H7 (cell line): ENCODE measurements around the gene CNDP2. TPM values are rescaled to one million over a fixed set of nuclear protein-coding genes. Genes with fewer than 3 reads are reported as not detected.
"Not testable (repeated sequence)": the region's sequence is repeated elsewhere in the genome, so short reads cannot be mapped to it uniquely, and the experiment has no call there.

Experiments used
- DNase-seq: peaks from one replicate; pipeline ENCODE4 v3.0.0; 2012
- H3K27me3 ChIP-seq: 2 replicates; pipeline ENCODE4 v1.6.0; 2011; ENCODE audit warnings: mild to moderate bottlenecking, low read length; ENCODE audit not compliant: control insufficient read depth, insufficient read depth
- H3K36me3 ChIP-seq: replicated peaks from 2 replicates; pipeline ENCODE4 v1.5.1; 2011; ENCODE audit warnings: low read length; ENCODE audit not compliant: control insufficient read depth, insufficient read depth
- H3K4me3 ChIP-seq: 2 replicates; pipeline ENCODE4 v1.5.1; 2011; ENCODE audit warnings: low read depth, mild to moderate bottlenecking, control low read depth, low read length, moderate library complexity; ENCODE audit not compliant: insufficient read depth
- total RNA-seq: library from RNA; depleted of rRNA; stranded (reverse); fragments of >200 nt; shearing (Covaris generic); gene quantifications from 2 replicates; pipeline ENCODE4 v1.2.3, GENCODE V29; 2014

Gene CNDP2
- total RNA-seq, 1 experiment from 2014 or later, result 63.1 TPM

GRCh38 chr18:74500774-74501173 lies 4.6 kb downstream of the CNDP2 start:
- peaks cover 17% of the 10 kb centered on the region for H3K36me3 ChIP-seq
- DNase-seq, H3K4me3 ChIP-seq, H3K27me3 ChIP-seq: not testable (repeated sequence)

- H3K4me3 ChIP-seq, result no peak overlapping the region
- peaks cover 17% of the 10 kb centered on the region for H3K36me3 ChIP-seq
- no peak for DNase-seq
- H3K27me3 ChIP-seq, result no peaks in the 10 kb centered on the region
Observed at GRCh38 chr18:74501386-74501785, 5.2 kb downstream of the CNDP2 start.

- no peaks in the 10 kb centered on the region for H3K27me3 ChIP-seq
- H3K36me3 ChIP-seq, result peaks cover 19% of the 10 kb centered on the region
- no peak for DNase-seq
- H3K4me3 ChIP-seq, result no peak overlapping the region
Observed at GRCh38 chr18:74503137-74503536, 7.0 kb downstream of the CNDP2 start.

GRCh38 chr18:74505776-74506175 lies 9.6 kb downstream of the CNDP2 start:
- H3K27me3 ChIP-seq, result no peaks in the 10 kb centered on the region
- peak; percentile 30 for DNase-seq
- peaks cover 30% of the 10 kb centered on the region for H3K36me3 ChIP-seq
- H3K4me3 ChIP-seq, result no peak overlapping the region

- DNase-seq, result peak; percentile 69
- Histone ChIP-seq H3K4me3 (no peak overlapping the region), H3K27me3 (no peaks in the 10 kb centered on the region), H3K36me3 (peaks cover 28% of the 10 kb centered on the region)
Observed at GRCh38 chr18:74506448-74507084, 10.4 kb downstream of the CNDP2 start.

GRCh38 chr18:74507097-74507881 lies 11.1 kb downstream of the CNDP2 start:
- Histone ChIP-seq H3K4me3 (no peak overlapping the region), H3K36me3 (peaks cover 31% of the 10 kb centered on the region), H3K27me3 (no peaks in the 10 kb centered on the region)
- peak; percentile 22 for DNase-seq

GRCh38 chr18:74507927-74508326 lies 11.8 kb downstream of the CNDP2 start:
- Histone ChIP-seq H3K36me3 (peaks cover 33% of the 10 kb centered on the region), H3K27me3 (no peaks in the 10 kb centered on the region), H3K4me3 (no peak overlapping the region)
- peak; percentile 28 for DNase-seq

- H3K4me3 ChIP-seq, result no peak overlapping the region
- DNase-seq, result peak; percentile 11
- peaks cover 36% of the 10 kb centered on the region for H3K36me3 ChIP-seq
- H3K27me3 ChIP-seq, result no peaks in the 10 kb centered on the region
Observed at GRCh38 chr18:74508366-74508765, 12.2 kb downstream of the CNDP2 start.

GRCh38 chr18:74508821-74509225 lies 12.7 kb downstream of the CNDP2 start:
- no peak for DNase-seq
- no peak overlapping the region for H3K4me3 ChIP-seq
- peaks cover 36% of the 10 kb centered on the region for H3K36me3 ChIP-seq
- H3K27me3 ChIP-seq, result no peaks in the 10 kb centered on the region

GRCh38 chr18:74509856-74510769 lies 13.9 kb downstream of the CNDP2 start:
- no peak overlapping the region for H3K4me3 ChIP-seq
- no peaks in the 10 kb centered on the region for H3K27me3 ChIP-seq
- H3K36me3 ChIP-seq, result peaks cover 34% of the 10 kb centered on the region
- peak; percentile 15 for DNase-seq

GRCh38 chr18:74510770-74511095 lies 14.6 kb downstream of the CNDP2 start:
- H3K36me3 ChIP-seq, result peaks cover 35% of the 10 kb centered on the region
- DNase-seq, result no peak
- H3K27me3 ChIP-seq, result no peaks in the 10 kb centered on the region
- no peak overlapping the region for H3K4me3 ChIP-seq

- DNase-seq, result peak; percentile 11
- Histone ChIP-seq H3K27me3 (no peaks in the 10 kb centered on the region), H3K4me3 (no peak overlapping the region), H3K36me3 (peaks cover 43% of the 10 kb centered on the region)
Observed at GRCh38 chr18:74511823-74512222, 15.7 kb downstream of the CNDP2 start.

- H3K27me3 ChIP-seq, result no peaks in the 10 kb centered on the region
- peak; percentile 14 for DNase-seq
- no peak overlapping the region for H3K4me3 ChIP-seq
- peaks cover 44% of the 10 kb centered on the region for H3K36me3 ChIP-seq
Observed at GRCh38 chr18:74512321-74513053, 16.3 kb downstream of the CNDP2 start.
